ENCODE data around the gene SGO2. TPM values are rescaled to one million over a fixed set of nuclear protein-coding genes. Genes with fewer than 3 reads are reported as not detected.
"Not testable (repeated sequence)": the region's sequence is repeated elsewhere in the genome, so short reads cannot be mapped to it uniquely, and the experiment has no call there.

SGO2 gene
- total RNA-seq, 1 donor from 2014 or later, result 4.8 TPM

GRCh38 chr2:200523158-200523557 is 2.8 kb upstream of the SGO2 start:
- no peak for DNase-seq

GRCh38 chr2:200523604-200524003 is 2.4 kb upstream of the SGO2 start:
- no peak for DNase-seq

GRCh38 chr2:200525066-200525465 is 941 bp upstream of the SGO2 start:
- DNase-seq, result no peak

DNA sequence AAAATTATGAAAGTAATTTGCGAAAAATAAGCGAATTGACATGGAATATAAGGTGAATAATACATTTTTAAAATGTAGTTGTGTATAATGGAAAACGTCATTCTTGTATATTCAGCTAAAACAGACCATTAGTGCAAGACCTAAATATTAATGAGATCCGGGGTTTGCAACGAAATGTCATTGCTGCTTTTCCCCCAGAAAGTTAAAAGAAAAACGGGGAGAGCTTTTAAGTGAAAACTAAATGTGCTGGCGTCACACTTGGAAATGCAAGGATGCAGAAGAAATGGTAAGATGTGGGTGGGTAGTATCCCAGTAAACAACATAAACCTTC is 491 bp upstream of the SGO2 start:
- DNase-seq, result no peak

DNA sequence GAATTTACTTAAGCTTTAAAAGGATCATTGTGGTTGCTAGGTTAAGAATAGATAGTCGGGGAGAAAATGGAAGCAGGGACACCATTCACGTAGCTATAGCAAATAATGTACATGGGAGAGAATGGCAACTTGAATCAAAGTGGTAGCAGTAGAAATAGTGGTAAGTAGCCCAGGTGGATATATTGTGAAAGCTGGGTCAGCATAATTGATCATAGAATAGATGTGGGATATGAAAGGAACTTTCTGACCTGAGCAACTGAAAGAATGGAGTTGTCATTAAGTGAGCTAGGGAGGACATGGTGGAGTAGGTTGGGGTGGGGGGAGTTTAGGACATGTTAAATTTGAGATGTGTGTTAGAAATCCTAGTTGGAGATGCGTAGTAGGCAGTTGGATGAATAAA is 2.2 kb downstream of the SGO2 start:
- no peak for DNase-seq

DNA sequence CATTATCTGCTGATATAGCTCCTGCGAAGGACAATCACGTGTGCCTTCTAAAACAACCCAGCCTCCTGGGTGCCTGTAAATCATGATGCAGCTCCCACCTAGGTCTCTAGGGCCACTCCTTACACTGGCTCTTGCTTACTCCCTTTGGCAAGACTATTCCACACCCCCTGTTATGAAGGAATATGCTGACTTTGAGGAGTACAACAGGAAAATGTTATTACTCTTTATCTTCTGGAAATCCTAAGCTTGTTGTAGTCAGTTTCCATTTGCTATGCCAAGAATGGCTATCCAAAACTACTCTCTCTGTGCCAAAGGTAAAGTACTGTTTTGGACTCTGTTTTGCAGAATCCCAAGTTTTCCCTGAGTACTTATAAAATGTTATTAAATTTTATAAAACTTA is 7.7 kb downstream of the SGO2 start:
- no peak for DNase-seq

DNA sequence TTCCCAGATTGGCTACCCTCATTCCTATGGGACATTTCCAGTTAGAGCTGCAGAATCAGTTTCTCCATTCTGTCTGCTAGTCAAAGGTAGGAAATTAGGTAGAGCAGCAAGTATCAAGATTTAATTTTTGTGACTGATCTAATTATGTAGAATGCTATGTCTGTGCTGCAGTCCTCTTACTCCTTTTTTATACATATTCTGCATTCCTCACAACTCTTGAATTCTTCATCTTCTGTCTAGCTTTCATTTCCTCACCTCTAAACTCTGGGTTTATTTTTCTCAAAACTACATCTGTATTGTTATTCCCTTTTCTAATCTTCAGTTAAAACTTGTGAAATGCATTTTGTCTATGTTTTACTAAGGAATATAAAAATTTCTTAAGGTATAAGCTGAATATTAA is 8.6 kb downstream of the SGO2 start:
- no peak for DNase-seq

GRCh38 chr2:200538139-200538538 is 12.1 kb downstream of the SGO2 start:
- DNase-seq, result no peak

GRCh38 chr2:200540793-200541192 is 14.8 kb downstream of the SGO2 start:
- no peak for DNase-seq

DNA sequence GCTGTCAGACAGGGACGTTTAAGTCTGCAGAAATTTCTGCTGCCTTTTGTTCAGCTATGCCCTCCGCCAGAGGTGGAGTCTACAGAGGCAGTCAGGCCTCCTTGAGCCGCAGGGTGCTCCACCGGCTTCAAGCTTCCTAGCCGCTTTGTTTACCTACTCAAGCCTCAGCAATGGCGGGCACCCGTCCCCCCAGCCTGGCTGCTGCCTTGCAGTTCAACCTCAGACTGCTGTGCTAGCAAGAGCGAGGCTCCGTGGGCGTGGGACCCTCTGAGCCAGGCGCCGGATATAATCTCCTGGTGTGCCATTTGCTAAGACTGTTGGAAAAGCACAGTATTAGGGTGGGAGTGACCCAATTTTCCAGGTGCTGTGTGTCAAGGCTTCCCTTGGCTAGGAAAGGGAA is 40.6 kb downstream of the SGO2 start:
- DNase-seq, result not testable (repeated sequence)

DNA sequence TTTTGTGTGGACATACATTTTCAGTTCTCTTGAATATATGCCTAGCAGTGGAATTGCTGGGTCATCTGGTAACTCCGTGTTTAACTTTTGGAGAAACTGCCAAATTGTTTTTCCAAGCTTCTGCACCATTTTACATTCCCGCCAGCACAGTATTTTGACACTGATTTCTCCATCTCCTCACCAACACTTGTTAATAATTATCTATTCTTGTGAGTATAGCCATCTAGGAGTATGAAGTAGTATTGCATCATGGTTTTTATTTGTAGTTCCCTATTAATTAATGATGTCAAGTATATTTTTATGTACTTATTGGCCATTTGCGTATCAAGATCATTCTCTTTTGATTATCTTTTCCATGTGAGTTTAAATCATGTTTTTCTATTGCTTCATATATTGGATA is 41.9 kb downstream of the SGO2 start:
- no peak for DNase-seq

- no peak for DNase-seq
Observed at GRCh38 chr2:200575957-200576356, 50.0 kb downstream of the SGO2 start.

GRCh38 chr2:200577027-200577426 is 51.0 kb downstream of the SGO2 start:
- DNase-seq, result no peak

DNA sequence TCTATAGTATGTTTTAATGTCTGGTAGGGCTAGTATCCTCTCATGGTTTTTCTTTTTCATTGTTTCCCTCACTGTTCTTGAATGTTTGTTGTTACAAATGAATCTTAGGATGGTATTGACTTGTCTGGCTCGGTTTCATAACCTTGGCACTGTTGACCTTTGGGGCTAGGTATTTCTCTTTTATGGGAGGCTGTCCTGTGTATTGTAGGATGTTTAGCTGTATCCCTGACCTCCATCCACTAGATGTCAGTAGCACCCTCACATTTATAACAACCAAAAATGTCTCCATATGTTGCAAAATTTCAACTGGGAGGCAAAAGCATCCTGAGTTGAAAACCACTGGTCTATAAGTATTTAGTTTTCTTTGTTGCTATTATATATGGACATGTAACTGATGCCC is 52.8 kb downstream of the SGO2 start:
- no peak for DNase-seq

GRCh38 chr2:200584639-200585038 is 58.6 kb downstream of the SGO2 start:
- DNase-seq, result no peak

DNA sequence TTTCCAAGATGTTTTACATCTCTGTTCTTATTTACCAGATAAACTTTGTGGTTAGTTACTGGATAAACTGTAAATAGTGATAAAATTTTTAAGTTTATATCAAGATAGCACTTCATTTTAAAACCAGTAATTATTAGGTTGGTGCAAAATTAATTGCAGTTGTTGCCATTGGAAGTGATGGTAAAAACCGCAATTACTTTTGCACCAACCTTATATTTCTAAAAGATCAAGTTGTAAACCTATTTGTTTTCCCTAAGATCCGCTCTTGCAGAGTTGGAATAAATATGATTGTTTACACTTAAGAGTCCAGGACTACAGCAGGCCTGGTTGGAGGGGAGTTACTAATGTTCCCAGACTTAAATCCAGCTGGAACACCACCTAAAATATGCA is 59.3 kb downstream of the SGO2 start:
- no peak for DNase-seq

DNA sequence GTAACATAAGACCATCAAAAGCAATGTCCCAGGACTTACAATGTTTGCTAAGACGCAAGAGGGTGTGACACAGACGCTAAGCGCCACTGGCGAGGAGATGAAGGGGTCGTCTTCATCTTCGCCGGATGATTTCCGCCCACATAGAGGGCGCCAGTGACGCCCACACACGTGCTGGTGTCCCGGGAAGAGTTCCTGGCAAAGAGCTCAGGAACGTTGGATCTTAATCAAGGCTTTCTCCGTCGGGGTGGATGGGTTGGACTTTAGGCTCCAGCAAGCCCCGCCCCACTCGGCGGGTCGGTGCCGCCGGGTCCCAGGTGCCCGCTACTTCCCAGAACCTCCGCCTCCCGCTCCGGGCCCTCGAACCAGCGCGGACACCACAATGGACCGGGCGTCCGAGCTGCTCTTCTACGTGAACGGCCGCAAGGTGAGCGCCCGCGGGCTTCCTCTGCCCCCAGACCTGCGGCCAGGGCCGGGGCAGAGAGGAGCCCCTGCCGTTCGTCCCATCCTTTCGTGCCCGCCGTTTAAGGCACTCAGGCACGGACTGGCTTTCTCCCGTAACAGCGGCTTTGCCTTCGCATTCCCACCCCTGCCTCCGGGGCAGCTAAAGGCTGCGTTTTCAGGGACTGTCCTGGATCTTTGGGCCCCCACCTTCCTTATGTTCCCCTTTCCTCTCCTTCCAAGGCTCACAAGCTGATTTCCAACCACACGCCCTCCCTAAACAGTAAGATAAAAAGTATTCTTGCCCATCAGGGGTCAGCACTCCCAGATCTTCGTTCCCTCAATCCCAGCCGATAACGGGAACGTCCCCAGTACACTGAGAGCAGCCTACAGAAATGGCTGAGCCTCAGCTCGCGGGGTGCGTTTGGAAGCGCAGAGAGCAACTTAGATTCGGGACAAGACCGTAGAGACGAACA is 60.0 kb downstream of the SGO2 start, which contains the start of gene AOX1:
TSS of gene AOX1 (plus strand) at position 285 of the 914 bp plus-strand sequence. CDS start at position 380, 95 bp downstream.
- peak; percentile 7 for DNase-seq

DNA sequence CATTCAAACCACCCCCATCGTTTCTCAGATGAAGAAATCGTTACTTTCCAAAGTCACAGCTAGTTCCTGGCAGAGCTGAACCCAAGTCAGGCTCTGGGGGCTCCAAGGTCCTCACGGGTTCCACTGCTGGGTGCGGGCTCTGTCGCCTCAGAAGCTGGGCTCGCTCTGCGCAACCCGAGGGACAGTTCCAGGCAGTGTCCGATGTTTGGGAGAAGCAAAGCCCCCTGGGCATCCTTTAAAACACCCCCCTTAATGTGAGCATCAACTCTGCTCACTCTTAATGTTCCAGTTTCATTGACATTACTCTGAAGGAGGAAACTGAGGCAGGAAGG is 60.6 kb downstream of the SGO2 start:
- no peak for DNase-seq

GRCh38 chr2:200587007-200587616 is 61.1 kb downstream of the SGO2 start:
- DNase-seq, result no peak

- DNase-seq, result no peak
Observed at GRCh38 chr2:200588076-200588678, 62.2 kb downstream of the SGO2 start.

DNA sequence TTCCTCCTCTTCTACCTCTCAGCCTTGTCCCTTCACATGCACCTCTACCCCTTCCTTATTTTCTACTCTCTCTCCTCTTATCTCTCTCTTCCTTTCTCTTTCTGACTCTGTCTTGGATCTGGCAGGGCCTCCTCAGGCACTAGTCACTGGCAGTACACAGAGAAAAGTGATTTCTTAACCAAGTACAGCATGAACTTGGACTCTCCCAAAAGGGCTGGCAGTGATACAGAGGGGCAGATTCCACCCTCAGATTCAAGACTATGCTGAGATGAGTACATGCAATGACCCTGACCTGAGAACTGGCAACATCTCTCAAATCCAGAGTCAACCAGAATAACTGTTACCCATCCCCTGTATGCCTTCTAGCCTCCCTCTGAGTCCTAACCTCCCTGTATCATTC is 64.1 kb downstream of the SGO2 start:
- no peak for DNase-seq

DNA sequence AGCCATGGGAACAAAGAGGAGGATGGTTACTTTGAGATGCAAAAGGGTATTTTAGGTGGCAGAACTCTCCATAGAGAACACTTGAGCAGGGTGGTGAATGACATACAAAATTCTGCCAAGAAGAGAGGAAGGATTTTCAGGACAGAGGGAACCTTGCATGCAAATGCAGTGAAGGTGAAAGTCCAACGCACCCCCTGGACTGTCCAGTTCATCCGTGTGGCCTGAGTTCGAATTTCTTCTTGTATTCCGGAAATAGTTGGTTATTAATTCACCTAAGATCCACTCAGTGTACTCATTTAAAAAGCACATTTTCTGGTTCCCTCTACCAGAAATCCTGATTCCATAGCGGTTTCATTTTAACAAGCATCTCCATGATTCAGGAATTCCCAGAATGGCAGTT is 65.3 kb downstream of the SGO2 start:
- no peak for DNase-seq

DNA sequence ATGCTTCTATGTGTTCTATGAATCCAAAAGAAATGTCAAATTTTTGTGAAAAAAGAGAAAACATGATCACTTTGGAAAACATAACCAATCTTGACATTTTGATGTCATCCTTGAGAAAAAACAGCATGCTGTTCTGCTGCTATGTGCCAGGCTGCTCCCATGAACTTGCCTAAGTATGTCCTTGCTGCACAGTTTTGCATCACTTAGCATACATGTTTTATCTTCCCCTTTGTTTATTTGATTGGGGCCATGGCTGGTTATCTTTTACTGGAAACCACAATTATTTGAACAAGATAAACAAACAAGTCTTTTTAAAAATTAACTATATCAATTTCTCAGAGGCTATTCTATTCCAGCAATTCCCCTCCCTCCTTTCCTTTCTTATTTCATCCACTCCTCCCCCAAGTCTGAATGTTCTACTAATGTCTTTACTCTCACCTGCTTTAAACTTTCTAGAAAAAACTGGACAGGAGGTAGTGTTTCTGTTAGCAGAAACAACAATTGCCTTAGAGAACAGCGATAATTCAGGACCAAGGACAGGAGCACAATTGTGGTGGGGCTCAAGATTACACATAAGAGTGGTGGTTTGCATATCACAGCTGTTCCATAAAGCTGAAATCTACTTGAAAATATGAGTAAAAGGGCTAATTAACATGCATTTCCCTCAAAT is 66.5 kb downstream of the SGO2 start:
- DNase-seq, result no peak
